Measurements from ENCODE around the gene CELSR2.

DNA sequence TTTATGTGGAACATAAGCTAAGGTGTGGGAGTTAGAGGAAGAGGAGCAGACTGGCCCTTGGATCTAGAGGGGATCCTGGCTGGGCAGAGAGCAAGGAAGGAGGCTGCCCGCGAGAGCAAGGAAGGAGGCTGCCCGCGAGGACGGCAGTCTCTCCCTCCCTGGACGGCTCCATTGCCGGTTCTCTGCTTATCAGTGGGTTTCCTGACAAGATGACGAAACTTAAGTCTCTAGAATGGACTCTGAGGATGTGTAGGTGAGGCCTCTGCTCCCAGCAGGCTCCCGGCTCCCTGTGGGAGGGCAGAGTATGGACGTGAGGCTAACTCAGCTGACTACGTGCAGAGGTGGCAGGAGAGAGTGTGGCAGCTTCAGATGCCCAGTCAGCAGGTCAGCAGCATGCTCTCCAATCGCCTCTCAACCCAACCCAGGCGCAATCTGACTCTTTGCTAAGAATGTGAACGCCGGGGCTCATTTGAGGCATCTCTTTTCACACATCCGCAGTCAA lies 51.4 kb downstream of the CELSR2 start:
- no peak for TF ChIP-seq POLR2AphosphoS5 (IDR thresholded peaks at IDR 0.05; ENCODE audit: low read depth, low read length)
- no peak for TF ChIP-seq POLR2A (IDR thresholded peaks at IDR 0.05; ENCODE audit: low read depth, low read length)
- no peak for TF ChIP-seq TAF1 (IDR thresholded peaks at IDR 0.05; ENCODE audit: borderline replicate concordance, low read depth, low read length)
